ENCODE results near the gene MS4A2. TPM values are rescaled to one million over a fixed set of nuclear protein-coding genes. Genes with fewer than 3 reads are reported as not detected.

MS4A2 gene
- total and polyA plus RNA-seq, 2 experiments from 2014 or later = not detected

DNA sequence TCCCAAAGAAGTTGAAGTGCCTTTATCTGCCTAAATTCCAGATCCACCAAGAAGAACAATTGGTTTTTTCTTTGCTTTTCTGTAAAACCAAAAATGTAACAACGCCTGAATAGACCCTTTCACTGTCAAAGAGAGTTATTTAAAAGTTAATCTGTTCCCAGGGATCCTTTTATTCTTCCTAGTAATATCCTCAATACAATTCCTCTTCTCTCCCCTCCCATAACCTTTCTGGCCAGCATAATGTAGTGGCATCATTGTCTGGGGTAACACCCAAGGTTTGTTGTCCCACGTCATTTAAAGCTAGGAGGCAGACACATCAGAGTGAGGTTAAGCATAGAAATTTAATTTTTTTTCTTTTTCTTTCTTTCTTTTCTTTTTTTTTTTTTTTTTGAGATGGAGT, 39.9 kb downstream of the MS4A2 start:
- Histone ChIP-seq H3K9me2 (ENCODE audit: insufficient read depth) (0 out of 2 replicates have a peak, but pooled peaks cover 3% of the 10 kb centered on the region), H3K36me3 (ENCODE audit: insufficient read depth) (no peaks in the 10 kb centered on the region), H3K4me3 (no peak overlapping the region), H3K79me2 (replicated peaks; ENCODE audit: insufficient read depth) (no peaks in the 10 kb centered on the region), H3K4me1 (ENCODE audit: insufficient read depth) (peaks cover 19% of the 10 kb centered on the region), H3K27ac (ENCODE audit: low read depth) (no peak overlapping the region), H2AFZ (no peak overlapping the region), H4K20me1 (replicated peaks; ENCODE audit: insufficient read depth) (no peaks in the 10 kb centered on the region), H3K4me2 (no peak overlapping the region), H3F3A (replicated peaks; ENCODE audit: low read depth) (no peaks in the 10 kb centered on the region), H3K27me3 (ENCODE audit: insufficient read depth) (no peaks in the 10 kb centered on the region)
- no peak for TF ChIP-seq ZNF331 (CRISPR knock-in tag; IDR thresholded peaks at IDR 0.05; ENCODE audit: low read depth)
- no peak for TF ChIP-seq EZH2phosphoT487 (IDR thresholded peaks at IDR 0.05; ENCODE audit: unreplicated experiment)
- no peak for TF ChIP-seq NANOG (IDR thresholded peaks at IDR 0.05; ENCODE audit: borderline replicate concordance)
- TF ChIP-seq, protein P1, sequence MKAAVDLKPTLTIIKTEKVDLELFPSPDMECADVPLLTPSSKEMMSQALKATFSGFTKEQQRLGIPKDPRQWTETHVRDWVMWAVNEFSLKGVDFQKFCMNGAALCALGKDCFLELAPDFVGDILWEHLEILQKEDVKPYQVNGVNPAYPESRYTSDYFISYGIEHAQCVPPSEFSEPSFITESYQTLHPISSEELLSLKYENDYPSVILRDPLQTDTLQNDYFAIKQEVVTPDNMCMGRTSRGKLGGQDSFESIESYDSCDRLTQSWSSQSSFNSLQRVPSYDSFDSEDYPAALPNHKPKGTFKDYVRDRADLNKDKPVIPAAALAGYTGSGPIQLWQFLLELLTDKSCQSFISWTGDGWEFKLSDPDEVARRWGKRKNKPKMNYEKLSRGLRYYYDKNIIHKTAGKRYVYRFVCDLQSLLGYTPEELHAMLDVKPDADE (IDR thresholded peaks at IDR 0.05) = no peak
- no peak for TF ChIP-seq ZNF114 (CRISPR knock-in tag; IDR thresholded peaks at IDR 0.05)
- no peak for TF ChIP-seq CREB1 (CRISPR knock-in tag; IDR thresholded peaks at IDR 0.05; ENCODE audit: low read depth)
- TF ChIP-seq, protein P2, sequence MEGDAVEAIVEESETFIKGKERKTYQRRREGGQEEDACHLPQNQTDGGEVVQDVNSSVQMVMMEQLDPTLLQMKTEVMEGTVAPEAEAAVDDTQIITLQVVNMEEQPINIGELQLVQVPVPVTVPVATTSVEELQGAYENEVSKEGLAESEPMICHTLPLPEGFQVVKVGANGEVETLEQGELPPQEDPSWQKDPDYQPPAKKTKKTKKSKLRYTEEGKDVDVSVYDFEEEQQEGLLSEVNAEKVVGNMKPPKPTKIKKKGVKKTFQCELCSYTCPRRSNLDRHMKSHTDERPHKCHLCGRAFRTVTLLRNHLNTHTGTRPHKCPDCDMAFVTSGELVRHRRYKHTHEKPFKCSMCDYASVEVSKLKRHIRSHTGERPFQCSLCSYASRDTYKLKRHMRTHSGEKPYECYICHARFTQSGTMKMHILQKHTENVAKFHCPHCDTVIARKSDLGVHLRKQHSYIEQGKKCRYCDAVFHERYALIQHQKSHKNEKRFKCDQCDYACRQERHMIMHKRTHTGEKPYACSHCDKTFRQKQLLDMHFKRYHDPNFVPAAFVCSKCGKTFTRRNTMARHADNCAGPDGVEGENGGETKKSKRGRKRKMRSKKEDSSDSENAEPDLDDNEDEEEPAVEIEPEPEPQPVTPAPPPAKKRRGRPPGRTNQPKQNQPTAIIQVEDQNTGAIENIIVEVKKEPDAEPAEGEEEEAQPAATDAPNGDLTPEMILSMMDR (conservative IDR thresholded peaks at IDR 0.05; ENCODE audit: low read depth in 2 of 2) = no peak
- no peak for TF ChIP-seq EZH2 (IDR thresholded peaks at IDR 0.05; ENCODE audit: low read depth, unreplicated experiment)
- TF ChIP-seq, protein P3, sequence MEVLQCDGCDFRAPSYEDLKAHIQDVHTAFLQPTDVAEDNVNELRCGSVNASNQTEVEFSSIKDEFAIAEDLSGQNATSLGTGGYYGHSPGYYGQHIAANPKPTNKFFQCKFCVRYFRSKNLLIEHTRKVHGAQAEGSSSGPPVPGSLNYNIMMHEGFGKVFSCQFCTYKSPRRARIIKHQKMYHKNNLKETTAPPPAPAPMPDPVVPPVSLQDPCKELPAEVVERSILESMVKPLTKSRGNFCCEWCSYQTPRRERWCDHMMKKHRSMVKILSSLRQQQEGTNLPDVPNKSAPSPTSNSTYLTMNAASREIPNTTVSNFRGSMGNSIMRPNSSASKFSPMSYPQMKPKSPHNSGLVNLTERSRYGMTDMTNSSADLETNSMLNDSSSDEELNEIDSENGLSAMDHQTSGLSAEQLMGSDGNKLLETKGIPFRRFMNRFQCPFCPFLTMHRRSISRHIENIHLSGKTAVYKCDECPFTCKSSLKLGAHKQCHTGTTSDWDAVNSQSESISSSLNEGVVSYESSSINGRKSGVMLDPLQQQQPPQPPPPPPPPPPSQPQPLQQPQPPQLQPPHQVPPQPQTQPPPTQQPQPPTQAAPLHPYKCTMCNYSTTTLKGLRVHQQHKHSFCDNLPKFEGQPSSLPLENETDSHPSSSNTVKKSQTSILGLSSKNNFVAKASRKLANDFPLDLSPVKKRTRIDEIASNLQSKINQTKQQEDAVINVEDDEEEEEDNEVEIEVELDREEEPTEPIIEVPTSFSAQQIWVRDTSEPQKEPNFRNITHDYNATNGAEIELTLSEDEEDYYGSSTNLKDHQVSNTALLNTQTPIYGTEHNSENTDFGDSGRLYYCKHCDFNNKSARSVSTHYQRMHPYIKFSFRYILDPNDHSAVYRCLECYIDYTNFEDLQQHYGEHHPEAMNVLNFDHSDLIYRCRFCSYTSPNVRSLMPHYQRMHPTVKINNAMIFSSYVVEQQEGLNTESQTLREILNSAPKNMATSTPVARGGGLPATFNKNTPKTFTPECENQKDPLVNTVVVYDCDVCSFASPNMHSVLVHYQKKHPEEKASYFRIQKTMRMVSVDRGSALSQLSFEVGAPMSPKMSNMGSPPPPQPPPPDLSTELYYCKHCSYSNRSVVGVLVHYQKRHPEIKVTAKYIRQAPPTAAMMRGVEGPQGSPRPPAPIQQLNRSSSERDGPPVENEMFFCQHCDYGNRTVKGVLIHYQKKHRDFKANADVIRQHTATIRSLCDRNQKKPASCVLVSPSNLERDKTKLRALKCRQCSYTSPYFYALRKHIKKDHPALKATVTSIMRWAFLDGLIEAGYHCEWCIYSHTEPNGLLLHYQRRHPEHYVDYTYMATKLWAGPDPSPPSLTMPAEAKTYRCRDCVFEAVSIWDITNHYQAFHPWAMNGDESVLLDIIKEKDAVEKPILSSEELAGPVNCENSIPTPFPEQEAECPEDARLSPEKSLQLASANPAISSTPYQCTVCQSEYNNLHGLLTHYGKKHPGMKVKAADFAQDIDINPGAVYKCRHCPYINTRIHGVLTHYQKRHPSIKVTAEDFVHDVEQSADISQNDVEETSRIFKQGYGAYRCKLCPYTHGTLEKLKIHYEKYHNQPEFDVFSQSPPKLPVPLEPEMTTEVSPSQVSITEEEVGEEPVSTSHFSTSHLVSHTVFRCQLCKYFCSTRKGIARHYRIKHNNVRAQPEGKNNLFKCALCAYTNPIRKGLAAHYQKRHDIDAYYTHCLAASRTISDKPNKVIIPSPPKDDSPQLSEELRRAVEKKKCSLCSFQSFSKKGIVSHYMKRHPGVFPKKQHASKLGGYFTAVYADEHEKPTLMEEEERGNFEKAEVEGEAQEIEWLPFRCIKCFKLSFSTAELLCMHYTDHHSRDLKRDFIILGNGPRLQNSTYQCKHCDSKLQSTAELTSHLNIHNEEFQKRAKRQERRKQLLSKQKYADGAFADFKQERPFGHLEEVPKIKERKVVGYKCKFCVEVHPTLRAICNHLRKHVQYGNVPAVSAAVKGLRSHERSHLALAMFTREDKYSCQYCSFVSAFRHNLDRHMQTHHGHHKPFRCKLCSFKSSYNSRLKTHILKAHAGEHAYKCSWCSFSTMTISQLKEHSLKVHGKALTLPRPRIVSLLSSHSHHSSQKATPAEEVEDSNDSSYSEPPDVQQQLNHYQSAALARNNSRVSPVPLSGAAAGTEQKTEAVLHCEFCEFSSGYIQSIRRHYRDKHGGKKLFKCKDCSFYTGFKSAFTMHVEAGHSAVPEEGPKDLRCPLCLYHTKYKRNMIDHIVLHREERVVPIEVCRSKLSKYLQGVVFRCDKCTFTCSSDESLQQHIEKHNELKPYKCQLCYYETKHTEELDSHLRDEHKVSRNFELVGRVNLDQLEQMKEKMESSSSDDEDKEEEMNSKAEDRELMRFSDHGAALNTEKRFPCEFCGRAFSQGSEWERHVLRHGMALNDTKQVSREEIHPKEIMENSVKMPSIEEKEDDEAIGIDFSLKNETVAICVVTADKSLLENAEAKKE (CRISPR knock-in tag; IDR thresholded peaks at IDR 0.05) = no peak
- no peak for TF ChIP-seq STAT1 (IDR thresholded peaks at IDR 0.05; ENCODE audit: unreplicated experiment)
- TF ChIP-seq, protein P4, sequence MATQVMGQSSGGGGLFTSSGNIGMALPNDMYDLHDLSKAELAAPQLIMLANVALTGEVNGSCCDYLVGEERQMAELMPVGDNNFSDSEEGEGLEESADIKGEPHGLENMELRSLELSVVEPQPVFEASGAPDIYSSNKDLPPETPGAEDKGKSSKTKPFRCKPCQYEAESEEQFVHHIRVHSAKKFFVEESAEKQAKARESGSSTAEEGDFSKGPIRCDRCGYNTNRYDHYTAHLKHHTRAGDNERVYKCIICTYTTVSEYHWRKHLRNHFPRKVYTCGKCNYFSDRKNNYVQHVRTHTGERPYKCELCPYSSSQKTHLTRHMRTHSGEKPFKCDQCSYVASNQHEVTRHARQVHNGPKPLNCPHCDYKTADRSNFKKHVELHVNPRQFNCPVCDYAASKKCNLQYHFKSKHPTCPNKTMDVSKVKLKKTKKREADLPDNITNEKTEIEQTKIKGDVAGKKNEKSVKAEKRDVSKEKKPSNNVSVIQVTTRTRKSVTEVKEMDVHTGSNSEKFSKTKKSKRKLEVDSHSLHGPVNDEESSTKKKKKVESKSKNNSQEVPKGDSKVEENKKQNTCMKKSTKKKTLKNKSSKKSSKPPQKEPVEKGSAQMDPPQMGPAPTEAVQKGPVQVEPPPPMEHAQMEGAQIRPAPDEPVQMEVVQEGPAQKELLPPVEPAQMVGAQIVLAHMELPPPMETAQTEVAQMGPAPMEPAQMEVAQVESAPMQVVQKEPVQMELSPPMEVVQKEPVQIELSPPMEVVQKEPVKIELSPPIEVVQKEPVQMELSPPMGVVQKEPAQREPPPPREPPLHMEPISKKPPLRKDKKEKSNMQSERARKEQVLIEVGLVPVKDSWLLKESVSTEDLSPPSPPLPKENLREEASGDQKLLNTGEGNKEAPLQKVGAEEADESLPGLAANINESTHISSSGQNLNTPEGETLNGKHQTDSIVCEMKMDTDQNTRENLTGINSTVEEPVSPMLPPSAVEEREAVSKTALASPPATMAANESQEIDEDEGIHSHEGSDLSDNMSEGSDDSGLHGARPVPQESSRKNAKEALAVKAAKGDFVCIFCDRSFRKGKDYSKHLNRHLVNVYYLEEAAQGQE (IDR thresholded peaks at IDR 0.05; ENCODE audit: unreplicated experiment) = no peak
- DNase-seq (ENCODE audit: low spot score) (no peak), ATAC-seq (no peak)
- H3K4me1 Mint-ChIP-seq = peaks cover 17% of the 10 kb centered on the region
- H3K27me3 Mint-ChIP-seq (ENCODE audit: insufficient read depth, low read depth, poor library complexity) = no peaks in the 10 kb centered on the region
- no peak overlapping the region for H3K4me3 Mint-ChIP-seq
- peaks cover 3% of the 10 kb centered on the region for H3K36me3 Mint-ChIP-seq (ENCODE audit: low read depth)
- peaks cover 9% of the 10 kb centered on the region for H3K9me3 Mint-ChIP-seq
- no peak overlapping the region for H3K27ac Mint-ChIP-seq

All from GM23338 (cell line).